Stimulated activated CD8-positive, alpha-beta memory T cell treated with anti-CD3 and anti-CD28 coated beads, Interleukin-4, amount 100 ng/mL, for 4 hours (primary cell): ENCODE results near the gene TTC3.
A peak's percentile ranks its signal among the peaks of the same experiment; 100 is the strongest.
"Not testable (repeated sequence)": the region's sequence is repeated elsewhere in the genome, so short reads cannot be mapped to it uniquely, and the experiment has no call there.

Experiments used
- DNase-seq, 2 donors: peaks; one replicate each; pipeline ENCODE4 v3.0.0-alpha.2; 2020; ENCODE audit warnings: low read depth in 2 of 2, low spot score in 1 of 2

TTC3 gene

GRCh38 chr21:37072988-37073416 lies at the start of gene TTC3, which contains the start of gene PIGP:
TTC3 (plus strand) TSS chr21:37073254; CDS start chr21:37087258, 14,004 bp downstream.
PIGP (minus strand) TSS chr21:37073071; CDS start chr21:37072515, 556 bp downstream.
- peak; percentile 90 to 94 for DNase-seq

DNA sequence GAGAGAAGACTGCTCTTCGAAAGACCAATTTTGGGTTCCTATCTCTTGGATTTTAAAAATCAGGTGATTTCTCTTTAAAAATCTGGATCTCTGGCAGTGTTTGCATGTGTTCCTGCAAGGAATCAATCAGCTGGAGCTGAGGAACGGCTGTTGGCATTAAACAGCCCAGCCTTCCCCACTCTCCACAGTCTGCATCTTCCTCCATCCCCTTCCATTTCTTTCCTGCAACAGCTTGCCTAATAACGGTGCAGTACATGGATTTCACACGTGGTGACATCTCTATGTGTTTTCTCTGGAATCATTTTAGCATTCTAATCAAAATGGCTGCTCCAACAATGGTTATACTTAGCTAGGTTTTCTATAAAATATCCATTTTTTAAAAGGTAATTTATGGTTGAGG lies 46.6 kb upstream of the TTC3 start:
- no peak for DNase-seq

- DNase-seq = no peak
These were observed 44.5 kb upstream of the TTC3 start for GRCh38 chr21:37028570-37028969.

- DNase-seq = no peak
These were observed 42.2 kb upstream of the TTC3 start for GRCh38 chr21:37030864-37031263.

- DNase-seq = no peak
These were observed 40.8 kb upstream of the TTC3 start for GRCh38 chr21:37032293-37032692.

DNA sequence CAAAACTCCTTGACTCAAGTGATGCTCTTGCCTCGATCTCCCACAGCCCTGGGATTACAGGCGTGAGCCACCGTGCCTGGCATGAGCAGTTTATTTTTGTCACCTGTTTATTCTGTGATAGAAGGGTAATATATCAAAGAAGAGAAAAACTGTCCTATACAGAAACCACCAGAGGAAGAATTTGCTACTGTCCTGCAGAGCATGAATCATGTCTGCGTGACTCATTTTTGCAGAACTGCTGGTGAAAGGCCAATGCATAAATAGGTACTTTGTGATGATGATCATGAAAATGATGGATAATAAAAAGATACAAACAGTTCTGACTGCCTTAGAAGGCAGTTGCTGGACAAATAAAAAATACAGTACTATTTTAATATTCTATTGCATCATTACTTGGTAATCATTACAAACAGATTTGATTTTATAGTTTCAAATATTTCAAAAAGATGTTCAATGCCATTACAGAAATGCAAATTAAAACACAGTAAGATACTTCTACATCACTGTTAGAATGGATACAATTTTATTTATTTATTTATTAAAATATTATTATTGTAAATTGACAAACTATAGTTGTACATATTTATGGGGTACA lies 40.1 kb upstream of the TTC3 start:
- DNase-seq = no peak

GRCh38 chr21:37034394-37034793 lies 38.7 kb upstream of the TTC3 start:
- not testable (repeated sequence) for DNase-seq

GRCh38 chr21:37036177-37036576 lies 36.9 kb upstream of the TTC3 start:
- DNase-seq = no peak

DNA sequence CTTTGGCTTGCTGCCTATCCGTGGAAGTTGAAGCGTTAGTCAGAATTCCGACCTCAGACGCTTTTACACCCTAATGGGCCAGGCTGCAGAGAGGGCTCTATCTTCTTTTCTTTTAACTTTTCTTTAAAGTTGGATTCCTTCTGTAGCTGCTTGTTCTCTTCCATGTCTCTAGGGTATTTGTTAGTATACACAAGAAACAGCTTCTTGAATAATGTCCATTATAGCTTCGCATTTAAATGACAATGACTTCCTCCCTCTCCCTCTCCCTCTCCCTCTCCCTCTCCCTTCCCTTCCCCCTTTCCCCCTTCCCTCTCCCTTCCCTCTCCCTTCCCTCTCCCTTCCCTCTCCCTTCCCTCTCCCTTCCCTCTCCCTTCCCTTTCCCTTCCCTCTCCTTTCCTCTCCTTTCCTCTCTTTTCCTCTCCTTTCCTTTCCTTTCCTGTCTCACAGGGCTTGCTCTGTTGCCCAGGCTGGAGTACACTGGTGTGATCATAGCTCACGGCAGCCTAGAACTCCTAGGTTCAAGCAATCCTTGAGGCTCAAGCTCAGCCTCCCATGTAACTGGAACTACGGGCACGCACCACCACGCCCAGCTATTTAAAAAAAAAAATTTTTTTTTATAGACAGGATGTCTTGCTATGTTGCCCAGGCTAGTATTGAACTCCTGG lies 33.5 kb upstream of the TTC3 start:
- DNase-seq = no peak

GRCh38 chr21:37040212-37040611 lies 32.8 kb upstream of the TTC3 start:
- no peak for DNase-seq

DNA sequence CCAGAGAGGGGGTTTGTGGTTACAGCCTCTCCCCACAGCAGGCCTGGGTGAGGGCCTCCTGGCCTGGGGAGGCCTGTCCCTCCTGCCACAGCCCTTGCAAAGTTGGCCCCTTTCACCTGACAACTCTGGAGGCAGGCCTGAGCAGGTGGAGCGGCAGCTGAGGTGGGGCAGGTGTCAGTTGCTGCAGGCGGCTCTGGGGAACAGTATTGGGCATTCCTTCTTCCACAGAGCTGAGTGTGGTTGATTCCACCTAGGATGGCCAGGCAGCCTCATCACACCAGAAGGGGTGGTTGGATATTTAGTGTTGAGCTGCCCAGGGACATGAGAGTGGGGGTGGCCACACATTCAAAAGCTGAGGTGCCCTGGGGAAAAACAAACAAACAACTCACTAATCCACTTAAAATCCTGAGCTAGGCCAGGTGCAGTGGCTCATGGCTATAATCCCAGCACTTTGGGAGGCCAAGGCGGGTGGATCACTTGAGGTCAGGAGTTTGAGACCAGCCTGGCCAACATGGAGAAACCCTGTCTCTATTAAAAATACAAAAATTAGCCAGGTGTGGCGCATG lies 31.3 kb upstream of the TTC3 start:
- no peak for DNase-seq

DNA sequence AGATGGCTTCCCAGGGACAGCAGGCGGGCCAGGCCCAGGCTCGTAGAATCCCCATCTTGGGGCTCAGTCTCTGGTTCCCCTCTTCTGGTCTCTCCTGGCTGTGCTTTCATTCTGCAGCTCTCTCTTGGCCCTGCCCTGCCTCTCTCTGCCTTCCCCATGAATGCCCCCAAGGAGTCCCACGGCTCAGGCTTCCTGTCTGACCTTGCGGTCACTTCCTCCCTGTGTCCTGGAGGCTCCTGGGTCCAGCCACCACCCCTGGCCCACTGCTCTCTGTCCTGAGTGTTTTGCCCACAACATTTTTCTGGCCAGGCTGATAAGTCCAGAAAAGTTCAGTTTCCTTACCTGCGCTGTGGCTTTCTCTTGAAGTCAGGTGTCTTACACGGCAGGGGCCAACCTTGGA lies 29.2 kb upstream of the TTC3 start:
- no peak for DNase-seq

GRCh38 chr21:37044643-37045042 lies 28.4 kb upstream of the TTC3 start:
- DNase-seq = no peak

DNA sequence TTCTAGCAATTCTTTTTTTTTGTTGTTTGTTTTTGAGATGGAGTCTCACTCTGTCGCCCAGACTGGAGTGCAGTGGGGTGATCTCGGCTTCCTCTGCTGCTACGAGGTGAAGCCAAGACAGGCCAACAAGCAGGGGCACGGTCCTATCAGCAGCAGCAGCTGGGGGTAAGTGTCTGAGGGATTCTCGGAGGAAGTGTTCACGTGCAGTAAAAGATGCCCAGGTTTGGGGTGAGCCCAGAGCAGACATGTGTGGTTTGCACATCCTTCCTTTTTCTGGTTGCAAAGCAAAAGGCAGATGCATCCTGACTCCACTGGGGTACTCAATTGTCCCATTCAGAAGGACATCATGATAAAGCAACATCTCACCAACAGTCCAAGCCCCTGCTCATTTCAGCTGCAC lies 27.9 kb upstream of the TTC3 start:
- no peak for DNase-seq

DNA sequence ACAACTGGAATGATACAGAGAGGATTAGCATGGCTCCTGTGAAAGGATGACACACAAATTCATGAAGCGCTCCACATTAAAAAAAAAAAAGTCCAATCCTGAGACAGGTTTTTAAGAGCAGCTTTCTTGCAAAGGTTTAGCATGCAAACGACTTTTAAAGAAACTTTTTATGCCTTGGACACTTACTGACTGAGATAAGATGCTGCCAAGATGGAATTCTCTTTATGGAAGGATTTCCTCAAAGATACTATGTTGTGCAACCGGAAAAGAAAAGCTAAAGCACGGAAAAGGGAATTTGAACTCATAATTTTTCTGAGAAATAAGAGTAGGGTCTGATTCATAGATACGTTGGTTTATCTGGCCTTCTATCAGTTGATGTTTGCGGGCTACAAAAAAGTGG lies 27.5 kb upstream of the TTC3 start:
- DNase-seq = no peak

- DNase-seq = no peak
These were observed 26.0 kb upstream of the TTC3 start for GRCh38 chr21:37047079-37047478.

DNA sequence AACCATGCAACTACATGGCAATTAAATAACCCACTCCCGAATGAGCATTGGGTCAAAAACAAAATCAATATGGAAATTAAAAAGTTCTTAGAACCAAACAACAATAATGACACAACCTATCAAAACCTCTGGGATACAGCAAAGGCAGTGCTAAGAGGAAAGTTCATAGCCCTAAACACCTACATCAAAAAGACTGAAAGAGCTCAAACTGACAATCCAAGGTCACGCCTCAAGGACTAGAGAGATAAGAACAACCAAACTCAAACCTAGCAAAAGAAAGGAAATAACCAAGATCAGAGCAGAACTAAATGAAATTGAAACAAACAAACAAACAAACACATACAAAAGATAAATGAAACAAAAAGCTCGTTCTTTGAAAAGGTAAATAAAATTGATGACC lies 23.3 kb upstream of the TTC3 start:
- DNase-seq = not testable (repeated sequence)

DNA sequence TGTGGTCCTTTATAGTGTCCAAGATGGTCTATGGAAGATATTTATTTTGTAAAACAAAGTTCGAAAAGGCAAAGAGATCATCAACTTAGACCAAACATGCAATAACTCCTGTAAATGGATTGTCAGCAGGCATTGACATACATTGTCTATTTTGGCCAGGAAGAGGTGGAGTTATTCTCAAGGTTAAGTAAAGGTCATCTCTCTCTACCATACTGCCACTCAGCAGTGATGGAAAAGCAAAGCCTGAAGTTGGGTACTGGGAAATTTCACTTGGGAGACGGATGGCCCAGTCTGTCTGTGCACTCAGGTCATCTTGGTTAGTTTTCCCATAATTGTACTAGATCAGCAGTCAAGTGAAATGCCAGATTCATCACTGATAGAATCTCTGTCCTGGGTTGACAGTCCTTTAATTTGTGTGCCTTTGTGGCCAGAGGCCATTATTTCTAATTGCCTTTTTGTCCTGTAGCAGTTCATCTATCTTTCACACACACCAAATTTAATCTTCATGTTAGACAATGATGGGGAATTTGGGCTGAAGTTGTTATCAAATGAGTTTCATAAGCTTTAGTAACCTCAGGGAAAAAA lies 17.7 kb upstream of the TTC3 start:
- DNase-seq = no peak

DNA sequence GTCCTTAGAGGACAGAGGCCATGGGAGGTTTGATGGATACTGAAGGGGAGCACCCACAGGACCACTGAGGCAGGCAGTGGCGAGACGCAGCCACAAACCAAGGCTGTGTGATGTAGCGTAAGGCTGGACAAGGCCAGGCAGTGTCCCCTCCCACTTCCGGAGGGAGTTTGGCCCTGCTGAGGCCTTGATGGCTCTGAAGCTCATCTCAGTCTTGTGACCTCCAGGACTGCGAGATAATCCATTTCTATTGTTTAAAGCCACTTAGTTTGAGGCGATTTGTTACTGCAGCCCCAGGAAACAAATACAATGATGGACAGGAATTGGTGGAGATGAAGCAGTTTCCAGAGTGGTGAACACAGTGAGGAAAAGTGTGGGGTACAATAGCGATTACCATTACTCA lies 15.4 kb upstream of the TTC3 start:
- no peak for DNase-seq

- DNase-seq = no peak
These were observed 14.8 kb upstream of the TTC3 start for GRCh38 chr21:37058261-37058660.

DNA sequence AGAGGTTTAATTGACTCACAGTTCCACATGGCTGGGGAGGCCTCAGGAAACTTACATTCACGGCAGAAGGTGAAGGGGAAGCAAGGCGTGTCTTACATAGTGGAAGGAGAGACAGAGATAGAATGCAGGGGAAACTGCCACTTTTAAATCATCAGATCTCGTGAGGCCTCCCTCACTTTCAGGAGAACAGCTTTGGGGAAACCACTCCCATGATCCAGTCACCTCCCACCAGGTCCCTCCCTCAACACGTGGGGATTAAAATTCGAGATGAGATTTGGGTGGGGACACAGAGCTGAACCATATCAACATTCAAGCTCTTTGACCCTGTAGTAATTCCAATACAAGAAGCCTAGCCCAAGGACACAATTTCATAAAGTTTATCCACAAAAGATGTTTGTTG lies 13.9 kb upstream of the TTC3 start:
- DNase-seq = no peak

DNA sequence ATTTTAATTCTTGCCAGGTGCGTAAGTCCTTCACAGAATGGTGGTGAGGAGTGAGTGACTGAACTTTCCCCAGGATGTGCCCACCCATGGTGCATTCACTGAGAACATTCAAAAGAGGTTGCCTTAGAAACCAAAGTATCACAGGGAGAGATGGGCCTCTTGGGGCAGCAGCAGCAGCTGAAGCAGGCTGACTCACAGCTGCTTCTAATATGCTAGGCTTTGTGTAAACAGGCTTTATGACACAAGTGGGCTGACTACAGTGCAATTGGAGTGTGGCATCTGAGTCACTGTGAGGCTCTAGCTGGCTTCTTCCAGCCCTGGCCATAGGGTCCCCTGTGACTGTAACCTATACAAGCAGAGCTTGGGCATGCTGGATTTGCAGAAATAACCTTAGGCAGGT lies 12.8 kb upstream of the TTC3 start:
- no peak for DNase-seq
